HCT116 (cell line): Measurements from ENCODE around the gene CDC42EP4. TPM values are rescaled to one million over a fixed set of nuclear protein-coding genes. Genes with fewer than 3 reads are reported as not detected.

Source experiments
- ATAC-seq: fragments of 200-7000 bp; cut with Tn5 transposase; 2 replicates; pipeline ENCODE4 v1.9.1; 2020; ENCODE audit warnings: mild to moderate bottlenecking, moderate library complexity
- BruUV-seq: library from RNA; stranded (reverse); fragments of 400-500 nt; replicated peaks from 2 replicates; lab custom pipeline; 2021; lab: Mats Ljungman, UMichigan
- CTCF ChIA-PET: fragments of 300-600 bp; sonication (Branson Sonifier 250); formaldehyde crosslinking; loops from one replicate; lab custom pipeline; 2021; ENCODE audit warnings: antibody characterized with exemption; lab: Charles Lee
- POLR2A ChIA-PET: fragments of 300-600, 350-600 bp; sonication (Branson Sonifier 250); formaldehyde crosslinking; loops from one replicate; lab custom pipeline; 2021; ENCODE audit warnings: antibody characterized with exemption; lab: Charles Lee
- RAD21 ChIA-PET, 2 experiments: fragments of 300-600 bp; sonication (Branson Sonifier 250); formaldehyde crosslinking; loops; one replicate each; lab custom pipeline; 2023; ENCODE audit warnings: low total read pairs in 2 of 2; ENCODE audit not compliant: uncharacterized antibody in 2 of 2, unreplicated experiment in 2 of 2, low non-redundant PET in 1 of 2; lab: Charles Lee
- DNase-seq: peaks from one replicate; pipeline ENCODE4 v3.0.0-alpha.2; 2010; ENCODE audit warnings: low read depth, low spot score
- H2AFZ ChIP-seq: fragments of 200-600 bp; shearing (Covaris generic), sonication (generic); 2 replicates; pipeline ENCODE4 v1.6.1; 2017; ENCODE audit warnings: low read depth, mixed run types, mixed read lengths, antibody characterized with exemption, low read length; ENCODE audit not compliant: poor library complexity, severe bottlenecking
- H3K27ac ChIP-seq: 2 replicates; pipeline ENCODE4 v1.5.1; 2012; ENCODE audit warnings: low read depth, low read length
- H3K27me3 ChIP-seq: fragments of 200-600 bp; sonication (generic); 2 replicates; pipeline ENCODE4 v1.6.1; 2016; ENCODE audit warnings: mixed run types, low read length, mixed read lengths; ENCODE audit not compliant: insufficient read depth
- H3K36me3 ChIP-seq, 2 experiments: fragments of 200-500 bp in 1 of 2; fragments of 200-600 bp in 1 of 2; sonication (Bioruptor generic) in 1 of 2; sonication (generic) in 1 of 2; 2 replicates each; pipeline versions ENCODE4 v1.5.1 to v1.6.1; 2014 to 2016; ENCODE audit warnings: low read length in 2 of 2, inconsistent platforms in 1 of 2, mixed read lengths in 1 of 2, mixed run types in 1 of 2; ENCODE audit not compliant: insufficient read depth in 2 of 2, control insufficient read depth in 1 of 2
- H3K4me1 ChIP-seq, 2 experiments: fragments of 200-600 bp in 1 of 2; sonication (generic) in 1 of 2; 2 replicates each; pipeline versions ENCODE4 v1.5.1 to v1.6.1; 2012 to 2017; ENCODE audit warnings: low read length in 2 of 2, inconsistent platforms in 1 of 2, mild to moderate bottlenecking in 1 of 2, mixed read lengths in 1 of 2, mixed run types in 1 of 2, moderate library complexity in 1 of 2; ENCODE audit not compliant: insufficient read depth in 2 of 2, control insufficient read depth in 1 of 2
- H3K4me2 ChIP-seq: fragments of 200-600 bp; sonication (generic); 2 replicates; pipeline ENCODE4 v1.6.1; 2017; ENCODE audit warnings: mixed run types, low read length, mixed read lengths
- H3K4me3 ChIP-seq, 2 experiments: fragments of 200-600 bp in 1 of 2; sonication (generic) in 1 of 2; replicated peaks in 1 of 2; 2 replicates each; pipeline ENCODE4 v1.5.1; 2011 to 2016; ENCODE audit warnings: low read length in 2 of 2, control low read depth in 1 of 2, low read depth in 1 of 2, mild to moderate bottlenecking in 1 of 2, mixed read lengths in 1 of 2, mixed run types in 1 of 2
- H3K79me2 ChIP-seq: fragments of 200-600 bp; sonication (generic); 2 replicates; pipeline ENCODE4 v1.6.1; 2017; ENCODE audit warnings: mild to moderate bottlenecking, mixed run types, low read length, moderate library complexity, mixed read lengths; ENCODE audit not compliant: insufficient read depth
- H3K9ac ChIP-seq: fragments of 200-600 bp; sonication (generic); 2 replicates; pipeline ENCODE4 v1.6.1; 2016; ENCODE audit warnings: low read length, mixed read lengths
- H3K9me2 ChIP-seq: fragments of 200-600 bp; sonication (generic), shearing (Covaris generic); 2 replicates; pipeline ENCODE4 v1.6.1; 2017; ENCODE audit warnings: mixed run types, mild to moderate bottlenecking, moderate library complexity; ENCODE audit not compliant: insufficient read depth
- H3K9me3 ChIP-seq, 2 experiments: fragments of 200-500 bp in 1 of 2; fragments of 200-600 bp in 1 of 2; sonication (Bioruptor generic) in 1 of 2; sonication (generic) in 1 of 2; 2 replicates each; pipeline ENCODE4 v1.6.1; 2014 to 2017; ENCODE audit warnings: low read length in 2 of 2, mixed read lengths in 2 of 2, inconsistent platforms in 1 of 2, low read depth in 1 of 2, mild to moderate bottlenecking in 1 of 2, mixed run types in 1 of 2, moderate library complexity in 1 of 2; ENCODE audit not compliant: control insufficient read depth in 1 of 2, insufficient read depth in 1 of 2
- H4K20me1 ChIP-seq: fragments of 200-600 bp; sonication (generic), shearing (Covaris generic); 2 replicates; pipeline ENCODE4 v1.6.1; 2017; ENCODE audit warnings: mixed run types, mild to moderate bottlenecking, moderate library complexity; ENCODE audit not compliant: insufficient read depth
- CEBPB ChIP-seq: IDR thresholded peaks from 2 replicates; pipeline ENCODE4 v1.6.1; 2012; ENCODE audit warnings: low read depth
- EGR1 ChIP-seq: IDR thresholded peaks from 2 replicates; pipeline ENCODE4 v1.6.1; 2012; ENCODE audit warnings: low read depth
- EZH2phosphoT487 ChIP-seq: fragments of 200-600 bp; IDR thresholded peaks from 2 replicates; pipeline ENCODE4 v1.6.1; 2018; ENCODE audit warnings: antibody characterized with exemption, borderline replicate concordance
- FOSL1 ChIP-seq: IDR thresholded peaks from 2 replicates; pipeline ENCODE4 v1.6.1; 2012; ENCODE audit warnings: low read depth
- POLR2AphosphoS5 ChIP-seq: IDR thresholded peaks from 2 replicates; pipeline ENCODE4 v1.6.1; 2011; ENCODE audit warnings: mild to moderate bottlenecking, low read depth, low read length, moderate library complexity
- SP1 ChIP-seq: IDR thresholded peaks from 2 replicates; pipeline ENCODE4 v1.6.1; 2012; ENCODE audit warnings: low read depth
- TCF7L2 ChIP-seq: IDR thresholded peaks from 2 replicates; pipeline ENCODE4 v1.7.0; 2011; ENCODE audit warnings: borderline replicate concordance, inconsistent platforms; ENCODE audit not compliant: insufficient read depth, insufficient read length; ENCODE audit errors: extremely low read depth
- YY1 ChIP-seq: IDR thresholded peaks from 2 replicates; pipeline ENCODE4 v1.6.1; 2011; ENCODE audit warnings: low read length, low read depth, moderate library complexity, mild to moderate bottlenecking; ENCODE audit not compliant: insufficient replicate concordance; ENCODE audit errors: extremely low read depth
- ZFX ChIP-seq: fragments of 450-650 bp; IDR thresholded peaks from 2 replicates; pipeline ENCODE4 v1.6.1; 2017
- intact Hi-C: fragments of 100-400 bp; cut with micrococcal nuclease; formaldehyde crosslinking; loops from 2 replicates; pipeline ENCODE4 v1.10.0; 2022
- total RNA-seq: library from RNA; stranded (reverse); gene quantifications from one replicate; pipeline ENCODE4 v1.2.1, GENCODE V29; 2021; ENCODE audit not compliant: unreplicated experiment
- TF ChIP-seq, protein P1 (sequence below): IDR thresholded peaks from 2 replicates; pipeline ENCODE4 v1.6.1; 2012
- TF ChIP-seq, protein P2 (sequence below): IDR thresholded peaks from 2 replicates; pipeline ENCODE4 v1.6.1; 2011; ENCODE audit warnings: mild to moderate bottlenecking, low read length, moderate library complexity; ENCODE audit not compliant: insufficient replicate concordance; ENCODE audit errors: extremely low read depth
- TF ChIP-seq, protein P3 (sequence below): IDR thresholded peaks from 2 replicates; pipeline ENCODE4 v1.6.1; 2012
- TF ChIP-seq, protein P4 (sequence below), 3 experiments: fragments of 200-600 bp in 1 of 3; sonication (generic) in 1 of 3; IDR thresholded peaks in 2 of 3; conservative IDR thresholded peaks in 1 of 3; 2 replicates each; pipeline ENCODE4 v1.5.1; 2012 to 2017; ENCODE audit warnings: low read depth in 2 of 3, low read length in 2 of 3, antibody characterized with exemption in 1 of 3, borderline replicate concordance in 1 of 3, control low read depth in 1 of 3, mild to moderate bottlenecking in 1 of 3, mixed read lengths in 1 of 3, mixed run types in 1 of 3, moderate library complexity in 1 of 3; ENCODE audit not compliant: insufficient read depth in 1 of 3

Gene CDC42EP4
- total RNA-seq, 1 experiment from 2014 or later, result 54.9 TPM

DNA sequence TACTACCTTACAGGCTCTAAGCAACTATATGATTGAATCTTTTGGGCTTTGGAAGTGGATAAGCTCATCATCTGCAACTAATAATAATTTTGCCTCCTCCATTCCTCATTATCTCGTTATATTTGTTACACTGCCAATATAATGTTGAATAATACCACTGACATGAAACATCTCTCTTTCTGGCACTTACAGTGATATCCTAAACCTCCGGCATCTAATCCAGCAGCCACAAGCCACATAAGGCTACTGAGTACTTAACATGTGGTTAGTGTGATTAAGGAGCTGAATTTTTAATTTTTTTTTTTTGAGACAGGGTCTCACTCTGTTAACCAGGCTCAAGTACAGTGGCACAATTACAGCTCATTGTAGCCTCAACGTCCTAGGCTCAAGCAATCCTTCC, 9.6 kb downstream of the CDC42EP4 start:
- Histone ChIP-seq H3K4me1 (peaks cover 56 to 79% of the 10 kb centered on the region in 2 experiments), H2AFZ (no peak overlapping the region), H3K4me2 (no peak overlapping the region), H4K20me1 (no peaks in the 10 kb centered on the region), H3K27ac (no peak overlapping the region), H3K9ac (no peak overlapping the region), H3K27me3 (no peaks in the 10 kb centered on the region), H3K4me3 (no peak overlapping the region), H3K79me2 (peaks cover 93% of the 10 kb centered on the region), H3K36me3 (no peaks in the 10 kb centered on the region), H3K9me2 (no peaks in the 10 kb centered on the region), H3K9me3 (no peaks in the 10 kb centered on the region)
- ChIA-PET RAD21 (no interaction called here), CTCF (interaction anchor here (1.1 kb wide), 1 partner anchor 9 kb away, joined by 6 read pairs; no protein-coding TSS in a partner anchor), POLR2A (interaction anchor here (1.2 to 1.4 kb wide), 2 partner anchors 9 to 11 kb away, joined by 5 to 6 read pairs; no protein-coding TSS in a partner anchor)
- intact Hi-C loops, result no loop called here
- BruUV-seq, result no TSS peak
- DNase-seq, result no peak
- no peak for ATAC-seq
- TF ChIP-seq, protein P1, sequence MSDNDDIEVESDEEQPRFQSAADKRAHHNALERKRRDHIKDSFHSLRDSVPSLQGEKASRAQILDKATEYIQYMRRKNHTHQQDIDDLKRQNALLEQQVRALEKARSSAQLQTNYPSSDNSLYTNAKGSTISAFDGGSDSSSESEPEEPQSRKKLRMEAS, result no peak

DNA sequence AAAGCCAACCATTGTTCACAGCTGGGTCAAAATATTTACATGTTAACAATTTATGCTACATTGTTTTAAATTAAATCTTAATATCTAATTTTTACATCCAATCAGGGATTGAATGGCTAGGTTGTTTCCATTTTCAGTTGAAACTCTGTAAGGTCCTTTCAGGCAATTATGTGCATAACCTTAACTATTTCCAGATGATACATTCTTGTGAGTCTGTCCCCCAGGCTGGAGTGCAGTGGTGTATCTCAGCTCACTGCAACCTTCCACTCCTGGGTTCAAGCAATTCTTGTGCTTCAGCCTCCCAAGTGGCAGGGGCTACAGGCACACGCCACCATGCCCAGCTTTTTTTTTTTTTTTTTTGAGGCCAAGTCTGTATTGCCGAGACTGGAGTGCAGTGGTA, 10.4 kb downstream of the CDC42EP4 start:
- ATAC-seq (no peak), DNase-seq (no peak)
- intact Hi-C loops, result no loop called here
- TF ChIP-seq CEBPB (no peak), ZFX (no peak), SP1 (no peak), EGR1 (no peak), EZH2phosphoT487 (no peak), YY1 (no peak), TCF7L2 (no peak), FOSL1 (no peak), POLR2AphosphoS5 (no peak)
- TF ChIP-seq, protein P2, sequence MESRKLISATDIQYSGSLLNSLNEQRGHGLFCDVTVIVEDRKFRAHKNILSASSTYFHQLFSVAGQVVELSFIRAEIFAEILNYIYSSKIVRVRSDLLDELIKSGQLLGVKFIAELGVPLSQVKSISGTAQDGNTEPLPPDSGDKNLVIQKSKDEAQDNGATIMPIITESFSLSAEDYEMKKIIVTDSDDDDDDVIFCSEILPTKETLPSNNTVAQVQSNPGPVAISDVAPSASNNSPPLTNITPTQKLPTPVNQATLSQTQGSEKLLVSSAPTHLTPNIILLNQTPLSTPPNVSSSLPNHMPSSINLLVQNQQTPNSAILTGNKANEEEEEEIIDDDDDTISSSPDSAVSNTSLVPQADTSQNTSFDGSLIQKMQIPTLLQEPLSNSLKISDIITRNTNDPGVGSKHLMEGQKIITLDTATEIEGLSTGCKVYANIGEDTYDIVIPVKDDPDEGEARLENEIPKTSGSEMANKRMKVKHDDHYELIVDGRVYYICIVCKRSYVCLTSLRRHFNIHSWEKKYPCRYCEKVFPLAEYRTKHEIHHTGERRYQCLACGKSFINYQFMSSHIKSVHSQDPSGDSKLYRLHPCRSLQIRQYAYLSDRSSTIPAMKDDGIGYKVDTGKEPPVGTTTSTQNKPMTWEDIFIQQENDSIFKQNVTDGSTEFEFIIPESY, result no peak
- TF ChIP-seq, protein P3, sequence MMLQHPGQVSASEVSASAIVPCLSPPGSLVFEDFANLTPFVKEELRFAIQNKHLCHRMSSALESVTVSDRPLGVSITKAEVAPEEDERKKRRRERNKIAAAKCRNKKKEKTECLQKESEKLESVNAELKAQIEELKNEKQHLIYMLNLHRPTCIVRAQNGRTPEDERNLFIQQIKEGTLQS, result no peak
- TF ChIP-seq, protein P4, sequence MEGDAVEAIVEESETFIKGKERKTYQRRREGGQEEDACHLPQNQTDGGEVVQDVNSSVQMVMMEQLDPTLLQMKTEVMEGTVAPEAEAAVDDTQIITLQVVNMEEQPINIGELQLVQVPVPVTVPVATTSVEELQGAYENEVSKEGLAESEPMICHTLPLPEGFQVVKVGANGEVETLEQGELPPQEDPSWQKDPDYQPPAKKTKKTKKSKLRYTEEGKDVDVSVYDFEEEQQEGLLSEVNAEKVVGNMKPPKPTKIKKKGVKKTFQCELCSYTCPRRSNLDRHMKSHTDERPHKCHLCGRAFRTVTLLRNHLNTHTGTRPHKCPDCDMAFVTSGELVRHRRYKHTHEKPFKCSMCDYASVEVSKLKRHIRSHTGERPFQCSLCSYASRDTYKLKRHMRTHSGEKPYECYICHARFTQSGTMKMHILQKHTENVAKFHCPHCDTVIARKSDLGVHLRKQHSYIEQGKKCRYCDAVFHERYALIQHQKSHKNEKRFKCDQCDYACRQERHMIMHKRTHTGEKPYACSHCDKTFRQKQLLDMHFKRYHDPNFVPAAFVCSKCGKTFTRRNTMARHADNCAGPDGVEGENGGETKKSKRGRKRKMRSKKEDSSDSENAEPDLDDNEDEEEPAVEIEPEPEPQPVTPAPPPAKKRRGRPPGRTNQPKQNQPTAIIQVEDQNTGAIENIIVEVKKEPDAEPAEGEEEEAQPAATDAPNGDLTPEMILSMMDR (IDR thresholded peaks at IDR 0.05 in 2 of 3, conservative IDR thresholded peaks at IDR 0.05 in 1 of 3; ENCODE audit: borderline replicate concordance in 1 of 3, insufficient read depth in 1 of 3, low read depth in 2 of 3, low read length in 2 of 3), result no peak
- Histone ChIP-seq H3K9ac (no peak overlapping the region), H3K4me1 (peaks cover 48 to 71% of the 10 kb centered on the region in 2 experiments), H3K79me2 (peaks cover 88% of the 10 kb centered on the region), H3K36me3 (no peaks in the 10 kb centered on the region), H3K9me2 (no peaks in the 10 kb centered on the region), H3K4me2 (no peak overlapping the region), H3K27me3 (no peaks in the 10 kb centered on the region), H3K27ac (no peak overlapping the region), H2AFZ (no peak overlapping the region), H3K4me3 (no peak overlapping the region), H4K20me1 (no peaks in the 10 kb centered on the region), H3K9me3 (no peaks in the 10 kb centered on the region)
- POLR2A ChIA-PET, result interaction anchor here (1.2 kb wide), 1 partner anchor 8 kb away, joined by 5 read pairs; no protein-coding TSS in a partner anchor
- CTCF ChIA-PET, result interaction anchor here (1.1 kb wide), 1 partner anchor 10 kb away, joined by 6 read pairs; no protein-coding TSS in a partner anchor
- BruUV-seq, result no TSS peak
- RAD21 ChIA-PET, result no interaction called here
